Gastroesophageal sphincter (tissue), 3 donors: Measurements from ENCODE around the gene CPB2.

Experiments used
- CTCF ChIP-seq, 4 experiments: fragments of 200-600 bp in 2 of 4; fragments of 450-650 bp in 2 of 4; sonication (generic) in 1 of 4; IDR thresholded peaks; one replicate each; pipeline ENCODE4 v1.5.1; 2017 to 2019; ENCODE audit warnings: antibody characterized with exemption in 4 of 4, mild to moderate bottlenecking in 2 of 4, moderate library complexity in 2 of 4
- POLR2AphosphoS5 ChIP-seq: sonication (generic); formaldehyde crosslinking; IDR thresholded peaks from one replicate; pipeline ENCODE4 v1.6.1; 2017; ENCODE audit warnings: antibody characterized with exemption

- no peak for TF ChIP-seq POLR2AphosphoS5
- no peak for TF ChIP-seq CTCF (IDR thresholded peaks at IDR 0.05)
These were observed 79.7 kb downstream of the CPB2 start for GRCh38 chr13:46025157-46025556.
